Activated gamma-delta T cell treated with Interleukin-2 at 50 U/mL for 16 hours (primary cell): ENCODE results near the gene SYCP2L.
A peak's percentile ranks its signal among the peaks of the same experiment; 100 is the strongest.
"Not testable (repeated sequence)": the region's sequence is repeated elsewhere in the genome, so short reads cannot be mapped to it uniquely, and the experiment has no call there.

ENCODE experiments used
- DNase-seq: peaks from one replicate; pipeline ENCODE4 v3.0.0-alpha.2; 2020

Gene SYCP2L

DNA sequence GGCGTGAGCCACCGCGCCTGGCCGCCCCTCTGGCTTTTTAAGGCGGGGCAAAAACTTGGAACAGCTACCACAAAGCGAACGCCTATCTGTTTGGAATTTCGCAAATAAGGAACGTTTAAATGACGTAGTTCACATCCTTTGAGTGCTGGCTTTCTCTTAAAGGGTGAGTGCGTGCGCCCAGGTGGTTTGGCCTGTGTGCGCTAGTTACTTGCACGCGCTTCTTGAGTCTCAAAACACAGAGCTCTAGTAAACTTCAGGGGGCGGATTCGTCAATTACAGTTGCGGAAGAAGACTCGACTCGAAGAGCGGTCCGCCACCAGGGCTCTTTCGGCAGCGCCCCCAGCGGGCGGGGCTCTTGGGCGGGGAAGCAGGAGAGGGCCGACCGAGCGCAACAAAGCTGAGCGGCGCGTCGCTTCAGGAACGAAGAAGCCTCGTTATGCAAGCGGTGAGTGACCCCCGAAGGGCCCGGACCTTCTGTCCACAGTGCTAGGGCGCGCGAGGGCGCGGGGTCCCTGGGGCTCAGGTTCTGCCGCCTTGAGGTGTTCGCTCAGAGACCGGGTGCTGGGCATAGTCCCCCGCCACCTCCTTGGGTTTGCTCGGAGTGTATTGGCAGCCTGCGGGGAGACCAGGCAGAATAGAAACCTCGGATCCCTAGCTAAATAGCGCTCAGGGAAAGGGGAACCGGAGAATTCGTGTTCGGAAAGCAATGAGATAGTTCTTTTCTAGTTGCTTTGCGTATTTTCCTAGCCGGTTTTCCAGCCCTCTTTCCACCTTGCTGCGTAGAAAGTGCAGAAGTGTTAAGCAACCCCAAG is at the start of gene SYCP2L:
TSS of gene SYCP2L (plus strand) at position 362 of the 812 bp plus-strand sequence. CDS start at position 437, 75 bp downstream.
- DNase-seq = no peak

DNA sequence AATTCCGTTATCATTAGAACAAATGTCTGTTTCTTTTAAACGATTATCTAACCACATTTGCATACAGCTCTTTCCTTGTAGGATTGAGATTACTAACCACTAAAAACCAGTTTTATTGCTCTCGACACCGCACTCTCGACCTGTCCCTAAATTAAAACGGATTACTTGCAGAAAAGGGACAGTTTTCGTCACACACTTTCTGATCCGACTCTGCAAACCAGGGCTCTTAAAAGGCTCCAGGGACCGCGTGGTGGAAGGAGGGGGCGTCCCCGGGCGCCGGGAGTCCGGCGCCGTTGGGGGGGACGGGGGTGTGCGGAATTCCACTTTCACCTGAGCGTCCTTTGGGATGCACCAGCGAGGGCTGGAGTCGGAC is 49.2 kb upstream of the SYCP2L start:
- DNase-seq = no peak

DNA sequence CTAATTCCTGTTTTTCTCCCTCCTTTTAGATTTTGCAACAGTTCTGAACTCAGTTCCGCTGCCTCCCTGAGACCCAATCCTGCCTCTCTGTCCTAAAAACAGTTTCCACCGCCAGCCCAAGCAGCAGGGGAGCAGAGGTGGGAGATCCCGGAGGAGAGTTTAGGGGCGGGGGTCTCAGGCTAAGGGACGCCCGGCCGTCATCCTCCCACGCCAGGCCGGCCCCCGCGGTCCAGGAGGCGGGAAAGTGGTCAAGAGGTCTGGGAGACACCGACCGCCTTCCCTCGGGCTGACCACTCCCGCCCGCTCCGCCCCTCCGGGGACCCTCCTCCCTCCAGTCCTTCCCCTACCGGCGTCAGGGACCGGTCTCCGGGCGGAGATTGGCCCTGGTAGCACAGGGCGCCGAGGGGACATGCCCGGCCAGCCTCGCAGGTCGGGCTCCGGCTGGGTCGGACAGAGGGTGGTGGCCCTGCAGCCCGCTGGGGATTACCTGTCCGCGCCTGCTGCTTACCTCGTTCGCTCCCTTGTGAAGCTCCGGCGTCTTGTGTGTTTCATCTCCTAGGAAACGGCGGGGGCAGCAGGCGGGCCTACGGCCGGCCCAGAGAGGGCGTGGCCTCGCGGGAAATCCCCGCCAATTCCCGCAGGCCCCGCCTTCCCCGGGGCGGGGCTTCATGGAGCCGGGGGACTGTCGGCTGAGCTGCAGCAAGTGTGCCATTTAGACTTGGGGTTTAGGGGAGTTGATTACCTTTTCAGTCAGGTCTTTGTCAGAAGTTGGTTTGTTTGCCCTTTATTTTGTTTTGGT is 48.7 kb upstream of the SYCP2L start, which contains the start of gene MAK:
TSS of gene MAK (minus strand) at position 545 of the 799 bp plus-strand sequence. CDS start 7,891 bp downstream, outside the sequence.
- peak; percentile 77 for DNase-seq

DNA sequence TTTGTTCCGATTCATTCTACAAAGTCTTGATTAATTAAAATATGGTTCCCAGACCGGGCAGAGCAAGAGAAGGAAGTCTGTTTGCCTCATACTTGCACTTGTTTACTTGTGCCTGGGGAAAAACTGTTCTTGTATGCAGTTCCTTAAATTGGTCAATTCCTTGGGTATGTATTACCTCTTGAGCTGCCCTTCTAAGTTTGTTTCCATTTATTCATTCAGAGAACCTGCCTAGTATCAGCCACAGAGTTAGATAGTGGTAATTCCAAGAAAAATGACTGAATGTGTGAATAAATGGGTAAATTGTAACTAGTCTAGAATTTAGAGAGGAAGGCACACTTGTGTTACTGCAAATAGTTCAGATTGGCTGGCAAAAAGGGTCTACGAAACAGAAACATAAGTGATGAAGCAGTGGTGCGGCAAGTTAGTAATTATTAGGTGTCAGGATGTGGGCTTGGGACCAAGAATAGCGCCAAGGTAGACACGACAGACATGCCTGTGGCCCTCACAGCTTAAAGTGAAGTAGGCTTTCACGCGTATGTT is 48.0 kb upstream of the SYCP2L start:
- DNase-seq = no peak

DNA sequence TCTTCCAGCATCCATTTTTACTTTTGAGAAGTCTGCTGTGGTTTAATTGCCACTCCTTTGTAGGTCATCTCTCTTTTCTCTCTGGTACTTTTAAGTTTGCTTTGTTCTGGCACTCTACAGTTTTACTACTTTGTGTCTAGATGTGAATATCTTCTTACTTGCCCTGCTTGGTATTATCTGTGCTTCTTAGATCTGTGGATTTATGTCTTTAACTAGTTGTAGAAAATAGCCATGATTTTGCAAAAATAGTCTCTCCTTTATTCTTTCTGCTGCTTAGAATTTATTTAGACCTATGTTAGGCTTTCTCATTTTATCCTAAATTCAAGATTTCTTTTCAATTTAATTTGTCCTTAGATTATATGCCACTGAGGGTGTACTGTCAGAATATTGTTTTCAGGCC is 43.3 kb upstream of the SYCP2L start:
- no peak for DNase-seq

DNA sequence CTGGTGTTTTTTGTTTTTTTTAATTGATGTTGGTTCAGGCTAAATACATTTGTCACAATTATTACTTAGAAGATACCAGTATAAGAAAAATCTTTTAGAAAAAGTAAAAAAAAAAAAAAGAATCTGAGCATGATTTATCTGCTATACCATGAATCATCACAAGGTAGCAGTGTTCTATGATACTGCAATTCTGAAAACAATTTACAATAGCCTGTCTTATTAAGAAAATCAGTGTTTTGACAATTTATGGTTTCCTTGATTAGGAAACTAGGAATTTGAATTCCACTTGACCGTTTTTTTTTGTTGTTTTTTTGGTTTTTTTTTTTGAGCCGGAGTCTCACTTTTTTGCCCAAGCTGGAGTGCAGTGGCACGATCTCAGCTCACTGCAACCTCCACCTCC is 39.2 kb upstream of the SYCP2L start:
- DNase-seq = no peak

DNA sequence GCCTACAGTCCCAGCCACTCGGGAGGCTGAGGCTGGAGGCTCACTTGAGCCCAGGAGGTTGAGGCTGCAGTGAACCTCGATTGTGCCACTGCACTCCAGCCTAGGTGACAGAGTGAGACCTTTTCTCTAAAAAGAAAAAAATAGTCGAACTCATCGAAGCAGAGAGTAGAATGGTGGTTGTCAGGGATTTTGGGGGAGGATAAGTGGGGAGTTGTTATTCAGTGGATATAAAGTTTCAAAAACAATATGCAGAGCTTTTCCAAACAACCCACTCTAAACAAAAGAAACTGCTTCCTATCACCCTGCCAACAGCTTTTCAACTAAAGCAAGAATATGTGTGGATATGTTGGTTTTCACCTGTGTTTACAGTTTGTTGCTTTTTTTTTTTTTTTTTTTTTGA is 37.0 kb upstream of the SYCP2L start:
- no peak for DNase-seq

DNA sequence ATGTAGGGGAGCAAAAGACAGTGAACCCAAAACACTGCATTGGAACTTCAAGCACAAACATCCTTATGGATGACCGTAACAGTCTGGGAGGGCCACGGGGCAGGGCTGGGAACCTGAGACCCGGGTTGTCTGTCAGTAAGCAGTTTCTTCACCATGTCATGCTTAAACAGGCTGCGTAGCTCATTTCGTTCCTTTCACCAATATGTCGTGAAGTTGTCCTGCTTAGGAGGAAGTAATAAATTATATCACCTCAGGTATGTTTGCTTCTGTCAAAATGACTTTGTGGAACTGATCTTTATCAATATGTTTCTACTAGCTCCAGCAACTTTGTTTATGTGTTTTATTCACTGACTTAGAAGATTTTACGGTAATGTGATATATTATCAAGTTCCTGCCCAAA is 36.1 kb upstream of the SYCP2L start:
- DNase-seq = no peak

DNA sequence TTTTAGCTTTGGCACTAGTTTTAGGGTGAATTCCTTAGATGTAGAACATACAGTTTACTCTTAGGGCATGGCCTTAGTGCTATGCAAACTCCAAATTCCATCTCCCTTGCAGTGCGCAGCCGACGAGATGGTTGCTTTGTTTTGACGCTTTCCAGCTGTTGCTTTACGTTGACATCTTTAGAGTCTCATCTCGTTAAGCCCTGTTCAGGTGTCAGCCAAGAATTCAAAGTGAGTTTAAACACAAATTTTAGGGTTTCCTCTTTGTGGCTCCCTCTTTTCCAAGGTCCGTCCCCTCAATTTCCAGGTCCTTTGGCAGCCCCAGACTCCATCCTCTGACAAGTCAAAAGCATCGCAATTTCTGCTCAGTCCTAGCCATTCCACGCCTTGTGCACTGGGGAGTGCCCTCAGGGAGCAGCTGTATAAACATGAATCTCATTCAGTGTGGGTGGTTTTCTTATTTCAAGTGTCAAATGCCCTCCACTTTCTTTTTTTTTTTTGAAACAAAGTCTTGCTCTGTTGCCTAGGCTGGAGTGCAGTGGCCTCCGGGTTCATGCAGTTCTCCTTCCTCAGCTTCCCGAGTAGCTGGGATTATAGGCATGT is 34.4 kb upstream of the SYCP2L start:
- DNase-seq = no peak

DNA sequence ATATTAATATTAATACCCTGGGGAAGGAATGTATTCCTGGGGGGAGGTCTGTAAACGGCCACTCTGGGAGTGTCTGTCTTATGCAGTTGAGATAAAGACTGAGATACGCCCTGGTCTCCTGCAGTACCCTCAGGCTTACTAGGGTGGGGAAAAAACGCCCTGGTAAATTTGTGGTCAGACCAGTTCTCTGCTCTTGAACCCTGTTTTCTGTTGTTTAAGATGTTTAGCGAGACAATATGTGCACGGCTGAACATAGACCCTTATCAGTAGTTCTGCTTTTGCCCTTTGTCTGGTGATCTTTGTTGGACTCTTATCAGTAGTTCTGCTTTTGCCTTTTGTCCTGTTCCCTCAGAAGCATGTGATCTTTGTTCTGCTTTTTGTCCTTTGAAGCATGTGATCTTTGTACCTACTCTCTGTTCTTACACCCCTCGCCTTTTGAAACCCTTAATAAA is 33.0 kb upstream of the SYCP2L start:
- DNase-seq = not testable (repeated sequence)

DNA sequence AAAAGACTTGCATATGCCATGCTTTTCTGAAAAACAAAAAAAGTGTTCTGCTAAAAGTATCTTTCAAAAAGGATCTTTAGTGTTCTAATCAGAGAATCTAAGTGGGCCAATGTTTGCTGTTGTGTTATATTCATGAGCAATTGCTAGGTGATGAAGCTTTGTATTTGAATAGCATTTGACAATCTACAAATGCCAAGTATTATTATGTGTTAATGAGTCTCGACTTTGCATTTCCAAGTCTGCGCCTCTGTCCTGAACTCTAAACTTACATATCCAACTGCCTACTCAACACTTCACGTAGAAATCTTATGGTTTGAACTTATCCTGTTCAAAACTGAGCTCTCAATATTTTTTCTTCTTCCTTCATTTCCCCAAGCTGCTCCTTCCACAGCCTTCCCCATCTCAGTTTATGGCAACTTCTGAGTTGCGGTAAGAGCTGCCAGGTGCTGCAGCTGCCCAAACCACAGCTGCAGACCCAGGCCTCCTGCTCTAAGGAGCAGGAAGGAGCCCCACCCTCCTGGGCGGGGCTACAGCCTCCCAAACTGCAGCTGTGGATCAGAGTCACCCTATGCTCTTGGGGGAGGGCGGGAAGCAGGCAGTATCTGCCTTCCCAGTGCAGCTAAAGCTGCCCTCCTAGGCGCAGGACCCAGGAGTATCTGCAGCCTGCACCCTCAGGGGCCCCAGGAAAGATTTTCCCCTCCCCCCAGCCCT is 31.8 kb upstream of the SYCP2L start:
- no peak for DNase-seq

DNA sequence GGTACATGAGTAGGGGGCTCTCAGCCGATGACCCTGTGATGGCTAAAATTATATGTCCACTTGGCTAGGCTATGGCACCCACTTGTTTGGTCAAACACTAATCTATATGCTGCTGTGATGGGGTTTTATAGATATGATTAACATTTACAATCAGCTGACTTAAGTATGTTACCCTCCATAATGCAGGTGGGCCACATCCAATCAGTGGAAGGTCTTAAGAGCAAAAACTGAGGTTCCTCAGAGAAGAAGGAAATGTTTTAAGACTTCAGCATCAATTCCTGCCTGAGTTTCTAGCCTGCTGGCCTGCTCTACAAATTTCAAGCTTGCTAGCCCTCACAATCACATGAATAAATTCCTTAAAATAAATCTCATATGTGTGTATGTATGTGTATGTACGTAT is 29.6 kb upstream of the SYCP2L start:
- DNase-seq = no peak

DNA sequence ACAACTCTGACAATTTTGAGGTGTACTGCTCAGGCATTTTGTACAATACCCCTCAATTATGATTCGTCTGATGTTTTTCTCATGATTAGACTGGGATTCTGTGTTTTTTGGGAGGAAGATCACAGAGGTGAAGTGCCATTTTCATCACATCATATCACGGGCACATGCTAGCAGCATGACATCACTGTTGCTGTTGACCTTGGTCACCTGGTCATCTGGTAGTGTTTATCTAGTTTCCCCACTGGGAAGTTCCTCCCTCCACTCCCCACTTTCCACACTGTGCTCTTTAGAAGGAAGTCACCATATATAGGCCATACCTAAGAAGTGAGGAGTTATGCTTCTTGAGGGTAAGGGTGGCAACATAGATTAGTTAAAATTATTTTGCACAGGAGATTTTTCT is 25.8 kb upstream of the SYCP2L start:
- DNase-seq = no peak

DNA sequence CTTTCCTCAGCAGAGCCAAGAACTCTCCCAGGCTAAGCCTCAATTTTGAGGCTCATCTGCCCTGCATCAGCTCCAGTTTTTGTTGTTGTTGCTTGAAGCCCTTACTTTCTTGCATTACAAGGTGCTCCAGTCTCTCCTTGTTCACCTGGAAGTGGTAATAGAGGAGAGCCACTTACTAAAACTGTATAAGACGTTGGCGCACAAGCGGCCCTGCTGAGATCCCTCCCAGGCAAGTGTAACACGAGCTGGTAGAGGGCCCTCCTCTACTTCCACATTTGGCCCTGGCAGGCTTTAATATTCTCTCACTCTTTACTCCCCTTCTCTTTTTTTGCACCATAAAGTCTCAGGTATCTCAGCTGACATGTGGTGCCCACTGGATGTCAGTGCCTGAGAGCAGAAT is 24.5 kb upstream of the SYCP2L start:
- DNase-seq = no peak

DNA sequence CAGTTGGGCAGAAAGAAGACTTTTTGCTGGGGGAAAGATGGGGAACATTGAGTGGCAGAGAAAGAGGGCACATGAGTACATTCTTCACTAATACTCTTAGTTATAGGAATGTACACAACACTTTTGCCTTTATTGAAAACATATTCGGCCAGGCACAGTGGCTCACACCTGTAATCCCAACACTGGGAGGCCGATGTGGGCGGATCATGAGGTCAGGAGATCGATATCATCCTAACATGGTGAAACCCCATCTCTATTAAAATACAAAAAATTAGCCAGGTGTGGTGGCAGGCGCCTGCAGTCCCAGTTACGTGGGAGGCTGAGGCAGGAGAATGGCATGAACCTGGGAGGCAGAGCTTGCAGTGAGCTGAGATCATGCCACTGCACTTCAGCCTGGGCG is 23.8 kb upstream of the SYCP2L start:
- DNase-seq = not testable (repeated sequence)

DNA sequence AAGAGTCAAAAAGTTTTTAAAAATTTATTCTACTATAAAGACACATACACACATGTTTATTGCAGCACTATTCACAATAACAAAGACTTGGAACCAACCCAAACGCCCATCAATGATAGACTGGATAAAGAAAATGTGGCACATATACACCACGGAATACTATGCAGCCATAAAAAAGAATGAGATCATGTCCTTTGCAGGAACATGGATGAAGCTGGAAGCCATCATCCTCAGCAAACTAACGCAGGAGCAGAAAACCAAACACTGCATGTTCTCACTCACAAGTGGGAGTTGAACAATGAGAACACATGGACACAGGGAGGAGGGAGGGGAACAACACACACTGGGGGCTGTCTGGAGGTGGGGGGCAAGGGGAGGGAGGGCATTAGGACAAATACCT is 20.1 kb upstream of the SYCP2L start:
- not testable (repeated sequence) for DNase-seq

DNA sequence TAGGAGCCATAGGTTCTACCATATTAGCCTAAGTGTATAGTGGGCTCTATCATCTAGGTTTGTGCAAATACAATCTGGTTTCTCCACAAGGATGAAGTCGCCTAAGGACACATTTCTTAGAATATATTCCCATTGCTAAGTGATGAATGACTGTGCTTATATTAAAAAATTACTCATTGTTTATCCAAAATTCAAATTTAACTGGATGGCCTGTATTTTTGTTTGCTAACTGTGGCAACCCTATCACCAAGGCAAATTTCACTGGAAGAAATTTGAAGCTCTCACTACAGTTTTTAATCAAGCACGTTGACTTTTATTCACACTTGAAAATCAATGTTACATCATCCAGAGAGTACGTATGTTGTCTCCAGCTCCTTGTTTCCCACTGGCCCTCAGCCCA is 18.9 kb upstream of the SYCP2L start:
- DNase-seq = no peak

DNA sequence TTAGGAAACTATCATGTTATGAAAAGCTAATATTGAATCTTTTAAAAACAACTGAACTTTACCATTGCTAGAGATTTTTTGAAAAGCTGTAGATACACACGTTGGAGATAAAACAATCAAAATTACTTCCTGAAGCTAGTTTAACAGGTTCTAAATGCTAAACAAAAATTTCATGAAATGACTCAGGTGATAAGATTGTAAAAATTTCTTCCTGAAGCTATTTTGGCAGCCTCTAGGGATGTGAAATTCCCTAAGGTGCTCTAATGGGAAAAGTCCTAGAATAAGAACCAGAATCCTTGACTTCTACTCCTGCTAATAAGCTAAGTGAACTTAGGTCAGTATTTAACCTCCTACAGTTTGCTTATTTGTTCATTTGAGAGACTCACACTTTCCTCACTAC is 13.5 kb upstream of the SYCP2L start:
- no peak for DNase-seq

DNA sequence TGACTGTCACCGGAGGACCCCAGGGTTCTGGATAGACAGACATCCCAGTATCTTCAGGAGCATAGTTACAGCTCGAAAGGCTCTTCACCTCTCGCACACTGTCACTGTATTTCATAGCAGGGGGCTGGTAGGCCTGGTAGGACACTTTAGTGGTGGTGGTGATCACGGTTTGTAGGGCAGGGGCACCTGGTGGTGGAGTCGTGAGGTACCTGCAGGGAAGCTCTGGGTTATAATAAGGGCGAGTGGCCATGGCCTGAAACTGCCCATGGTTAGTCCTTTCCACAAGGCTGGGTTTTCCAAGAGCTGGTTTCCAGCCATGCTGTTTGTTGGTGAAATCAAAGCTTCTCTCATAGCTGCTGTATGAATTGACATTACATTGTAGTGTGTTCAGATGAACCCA is 12.6 kb upstream of the SYCP2L start:
- no peak for DNase-seq

DNA sequence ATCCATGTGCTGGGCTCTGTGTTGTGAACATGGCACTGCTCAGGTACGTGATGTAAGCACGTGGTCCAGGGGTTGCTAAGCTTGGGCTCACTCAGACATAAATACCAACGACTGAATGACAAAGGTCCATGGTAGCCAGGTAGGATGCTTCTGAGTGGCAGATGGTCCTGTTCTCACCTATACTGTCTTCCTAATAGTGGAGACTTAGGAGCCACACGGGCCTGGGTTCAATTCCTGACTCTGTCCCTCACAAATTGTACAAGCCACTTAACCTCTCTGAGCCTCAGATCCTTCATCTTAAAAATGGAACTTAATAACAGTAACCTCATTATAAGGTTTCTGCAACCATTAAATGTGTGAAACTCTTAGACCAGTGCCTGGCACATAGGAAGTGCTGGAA is 11.8 kb upstream of the SYCP2L start:
- no peak for DNase-seq

DNA sequence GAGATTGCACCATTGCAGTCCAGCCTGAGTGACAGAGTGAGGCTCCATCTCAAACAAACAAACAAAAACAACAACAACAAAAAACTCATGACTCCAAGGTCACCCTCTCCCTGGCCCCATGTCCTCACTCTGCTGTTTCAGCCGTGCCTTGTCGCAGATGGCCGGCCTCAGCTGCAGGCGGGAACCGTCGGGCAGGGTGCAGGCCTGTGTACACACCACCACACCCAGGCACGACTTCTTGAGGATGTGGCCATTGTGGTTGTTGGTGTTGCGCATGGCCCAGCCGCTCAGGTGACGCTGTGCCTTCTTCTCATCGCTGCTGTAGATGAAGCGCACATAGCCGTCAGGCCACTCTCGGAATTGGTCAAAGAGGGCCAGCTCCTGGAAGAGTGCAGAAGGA is 9.8 kb upstream of the SYCP2L start:
- no peak for DNase-seq

DNA sequence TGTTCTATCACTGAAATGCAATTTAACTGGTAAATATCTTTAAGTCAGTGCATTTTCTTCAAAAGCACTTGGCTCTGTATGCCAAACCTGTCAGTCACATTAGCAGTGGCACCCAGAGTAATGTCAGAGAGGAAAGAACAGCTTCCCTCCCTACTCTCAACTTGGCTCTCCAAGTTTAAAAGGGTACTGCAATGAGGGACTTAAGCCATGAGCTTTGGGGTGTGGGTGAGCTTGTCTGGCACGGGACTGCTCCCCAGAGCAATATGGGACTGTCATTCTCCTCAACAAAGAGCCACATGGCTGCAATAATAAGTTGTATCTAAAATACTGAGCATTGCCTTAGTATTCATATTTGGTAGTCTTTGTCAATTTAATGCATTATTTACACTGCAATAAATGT is 9.0 kb upstream of the SYCP2L start:
- DNase-seq = no peak

DNA sequence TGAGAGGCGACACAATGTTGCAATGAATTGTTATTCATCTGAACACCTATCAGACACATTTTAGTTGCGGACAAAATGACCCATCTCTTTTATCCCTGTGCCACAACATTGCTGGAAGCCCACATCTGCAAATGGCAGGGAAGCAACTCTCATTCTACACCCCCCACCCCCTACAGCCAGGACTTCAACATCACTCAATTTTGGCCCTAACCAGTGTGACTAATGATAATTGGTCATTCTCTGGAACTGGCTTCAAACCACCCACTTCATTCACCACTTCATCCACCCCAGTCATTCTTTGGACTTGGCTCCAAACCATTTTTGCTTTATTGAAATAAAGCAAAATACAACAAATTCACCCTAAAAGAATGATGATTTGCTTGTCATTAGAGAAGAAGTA is 6.5 kb upstream of the SYCP2L start:
- no peak for DNase-seq
